CD4-positive, alpha-beta T cell (primary cell): Measurements from ENCODE around the gene EEFSEC. TPM values are rescaled to one million over a fixed set of nuclear protein-coding genes. Genes with fewer than 3 reads are reported as not detected.

Experiments
- ATAC-seq: fragments of 200-7000 bp; cut with Tn5 transposase; one replicate; pipeline ENCODE4 v1.10.0; 2022; ENCODE audit warnings: mild to moderate bottlenecking; ENCODE audit not compliant: poor library complexity
- CTCF ChIA-PET: fragments of 350-600 bp; sonication (Branson Sonifier 250); formaldehyde crosslinking; loops from one replicate; lab custom pipeline; 2021; ENCODE audit warnings: antibody characterized with exemption, inconsistent platforms; lab: Charles Lee
- POLR2A ChIA-PET: fragments of 350-600 bp; sonication (Branson Sonifier 250); formaldehyde crosslinking; loops from one replicate; lab custom pipeline; 2021; ENCODE audit warnings: antibody characterized with exemption, inconsistent platforms; lab: Charles Lee
- DNase-seq, 14 experiments: peaks; one replicate each; pipeline ENCODE4 v3.0.0-alpha.2; 2013 to 2020; ENCODE audit warnings: mixed read lengths in 2 of 14
- H3K27ac ChIP-seq, 2 donors: one replicate each; pipeline versions ENCODE4 v1.5.1 to v1.7.0; 2013; ENCODE audit warnings: low read length in 2 of 2, low read depth in 1 of 2, mild to moderate bottlenecking in 1 of 2
- H3K27me3 ChIP-seq, 2 experiments: 1 replicate in 1 of 2; 2 replicates in 1 of 2; pipeline versions ENCODE4 v1.6.1 to v1.7.0; 2013; ENCODE audit warnings: low read length in 2 of 2, control low read depth in 1 of 2, mild to moderate bottlenecking in 1 of 2, moderate library complexity in 1 of 2; ENCODE audit not compliant: insufficient read depth in 2 of 2, control insufficient read depth in 1 of 2
- H3K36me3 ChIP-seq: one replicate; pipeline ENCODE4 v1.6.1; 2013; ENCODE audit warnings: low read length, control low read depth; ENCODE audit not compliant: insufficient read depth
- H3K4me1 ChIP-seq: one replicate; pipeline ENCODE4 v1.6.1; 2013; ENCODE audit warnings: low read length, control low read depth; ENCODE audit not compliant: insufficient read depth
- H3K4me3 ChIP-seq: one replicate; pipeline ENCODE4 v1.5.1; 2013; ENCODE audit warnings: mild to moderate bottlenecking, low read length, moderate library complexity
- H3K9me3 ChIP-seq, 2 experiments: 1 replicate in 1 of 2; 2 replicates in 1 of 2; pipeline versions ENCODE4 v1.6.1 to v1.7.0; 2013; ENCODE audit warnings: low read length in 2 of 2, mild to moderate bottlenecking in 2 of 2, control low read depth in 1 of 2, moderate library complexity in 1 of 2; ENCODE audit not compliant: control insufficient read depth in 1 of 2, insufficient read depth in 1 of 2
- H3K27ac Mint-ChIP-seq: one replicate; pipeline ENCODE4 v1.8.0; 2020; ENCODE audit warnings: mixed read lengths
- H3K27me3 Mint-ChIP-seq: one replicate; pipeline ENCODE4 v1.8.0; 2021; ENCODE audit warnings: mixed read lengths
- H3K36me3 Mint-ChIP-seq: one replicate; pipeline ENCODE4 v1.8.0; 2021; ENCODE audit warnings: low read depth, mixed read lengths
- H3K4me1 Mint-ChIP-seq: one replicate; pipeline ENCODE4 v1.8.0; 2021; ENCODE audit warnings: low read depth, mixed read lengths
- H3K4me3 Mint-ChIP-seq: one replicate; pipeline ENCODE4 v1.8.0; 2020; ENCODE audit warnings: mild to moderate bottlenecking, mixed read lengths
- H3K9me3 Mint-ChIP-seq: one replicate; pipeline ENCODE4 v1.8.0; 2020; ENCODE audit warnings: mixed read lengths
- intact Hi-C, 2 experiments: fragments of 100-400 bp; cut with DNase I in 1 of 2; cut with micrococcal nuclease in 1 of 2; formaldehyde crosslinking; loops; one replicate each; pipeline versions ENCODE4 v1.15.1 to v1.9.0; 2023 to 2025; cut with DNase I, micrococcal nuclease
- total RNA-seq, 174 experiments: library from RNA in 2 of 174; stranded (reverse) in 2 of 174; gene quantifications; one replicate each; pipeline ENCODE4 v1.2.3 and lab custom pipeline; 2021 to 2026
- TF ChIP-seq, protein P1 (sequence below): fragments of 200-600 bp; IDR thresholded peaks from one replicate; pipeline ENCODE4 v1.8.0; 2022; ENCODE audit warnings: antibody characterized with exemption, mild to moderate bottlenecking

The EEFSEC gene
- total RNA-seq, 2 experiments from 2014 or later, result 13.1 to 13.9 TPM

DNA sequence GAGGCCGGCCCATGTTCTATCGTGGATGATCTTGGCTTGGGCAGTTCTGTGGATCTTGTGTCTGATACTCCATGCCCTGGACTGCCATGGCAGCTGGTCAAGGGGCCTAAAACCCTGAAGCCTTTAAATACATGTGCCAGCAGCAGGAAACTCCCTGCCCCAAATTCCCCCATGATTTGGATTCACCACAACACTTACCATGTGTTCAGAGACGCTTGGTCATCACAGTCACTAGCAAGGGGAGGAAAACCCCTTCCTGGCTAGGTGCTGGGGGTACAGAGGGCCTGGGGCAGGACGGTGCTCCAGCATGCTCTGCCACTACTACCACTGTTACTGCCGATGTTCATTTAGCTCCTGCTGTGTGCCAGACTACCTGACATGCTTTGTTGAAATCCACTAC lies 219.0 kb downstream of the EEFSEC start:
- H3K9me3 Mint-ChIP-seq, result no peaks in the 10 kb centered on the region
- intact Hi-C loops, result no loop called here
- H3K4me1 Mint-ChIP-seq, result no peaks in the 10 kb centered on the region
- H3K27me3 ChIP-seq, result no peaks in the 10 kb centered on the region
- no peak overlapping the region for H3K4me3 ChIP-seq
- no peak for ATAC-seq
- no peaks in the 10 kb centered on the region for H3K4me1 ChIP-seq
- no peak for DNase-seq
- no peak overlapping the region for H3K27ac ChIP-seq
- no peaks in the 10 kb centered on the region for H3K27me3 Mint-ChIP-seq
- POLR2A ChIA-PET, result no interaction called here
- H3K36me3 ChIP-seq, result peaks cover 23% of the 10 kb centered on the region
- H3K9me3 ChIP-seq, result no peaks in the 10 kb centered on the region
- CTCF ChIA-PET, result no interaction called here
- H3K4me3 Mint-ChIP-seq, result no peak overlapping the region
- H3K27ac Mint-ChIP-seq, result no peak overlapping the region
- TF ChIP-seq, protein P1, sequence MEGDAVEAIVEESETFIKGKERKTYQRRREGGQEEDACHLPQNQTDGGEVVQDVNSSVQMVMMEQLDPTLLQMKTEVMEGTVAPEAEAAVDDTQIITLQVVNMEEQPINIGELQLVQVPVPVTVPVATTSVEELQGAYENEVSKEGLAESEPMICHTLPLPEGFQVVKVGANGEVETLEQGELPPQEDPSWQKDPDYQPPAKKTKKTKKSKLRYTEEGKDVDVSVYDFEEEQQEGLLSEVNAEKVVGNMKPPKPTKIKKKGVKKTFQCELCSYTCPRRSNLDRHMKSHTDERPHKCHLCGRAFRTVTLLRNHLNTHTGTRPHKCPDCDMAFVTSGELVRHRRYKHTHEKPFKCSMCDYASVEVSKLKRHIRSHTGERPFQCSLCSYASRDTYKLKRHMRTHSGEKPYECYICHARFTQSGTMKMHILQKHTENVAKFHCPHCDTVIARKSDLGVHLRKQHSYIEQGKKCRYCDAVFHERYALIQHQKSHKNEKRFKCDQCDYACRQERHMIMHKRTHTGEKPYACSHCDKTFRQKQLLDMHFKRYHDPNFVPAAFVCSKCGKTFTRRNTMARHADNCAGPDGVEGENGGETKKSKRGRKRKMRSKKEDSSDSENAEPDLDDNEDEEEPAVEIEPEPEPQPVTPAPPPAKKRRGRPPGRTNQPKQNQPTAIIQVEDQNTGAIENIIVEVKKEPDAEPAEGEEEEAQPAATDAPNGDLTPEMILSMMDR, result no peak
- peaks cover 20% of the 10 kb centered on the region for H3K36me3 Mint-ChIP-seq

DNA sequence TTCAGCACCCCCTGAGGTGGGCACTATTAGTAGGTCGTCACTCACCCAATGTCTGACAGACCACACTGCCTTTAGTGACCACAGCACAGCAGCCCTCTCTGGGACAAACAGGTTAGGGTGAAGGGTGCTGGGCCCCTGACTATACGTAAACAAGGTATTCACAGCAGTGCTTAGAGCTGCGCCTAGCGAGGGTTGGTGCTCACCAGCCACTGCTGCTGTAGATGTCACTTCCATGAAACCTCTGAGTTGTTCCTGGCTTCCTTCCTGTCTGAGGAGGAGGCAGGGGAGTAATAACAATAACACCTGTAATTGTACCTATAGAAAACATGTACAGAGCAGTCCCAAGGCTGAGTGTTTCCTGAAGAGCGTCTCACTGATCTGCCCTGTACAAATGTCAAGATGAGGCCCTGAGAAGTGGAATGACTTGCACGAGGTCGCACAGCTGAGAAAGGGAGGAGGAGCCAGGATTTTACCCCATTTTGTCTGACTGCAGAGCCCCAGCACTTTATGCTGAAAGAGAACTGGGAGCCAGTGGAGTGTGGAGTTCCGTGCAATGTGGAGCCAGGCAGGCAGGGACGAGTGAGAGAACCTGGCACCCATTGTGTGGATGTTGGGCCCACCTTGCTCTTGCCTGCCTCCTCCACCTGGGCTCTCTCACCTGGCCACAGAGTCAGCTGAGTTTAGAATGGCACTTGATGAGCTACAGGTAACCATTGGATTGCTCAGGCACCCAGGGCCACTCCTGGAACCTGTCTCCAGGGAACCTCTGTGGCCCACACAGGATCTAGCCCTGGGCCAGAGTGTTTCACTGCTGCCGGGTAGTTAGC lies 219.6 kb downstream of the EEFSEC start:
- no peak for ATAC-seq
- no peaks in the 10 kb centered on the region for H3K4me1 Mint-ChIP-seq
- no peak overlapping the region for H3K4me3 Mint-ChIP-seq

DNA sequence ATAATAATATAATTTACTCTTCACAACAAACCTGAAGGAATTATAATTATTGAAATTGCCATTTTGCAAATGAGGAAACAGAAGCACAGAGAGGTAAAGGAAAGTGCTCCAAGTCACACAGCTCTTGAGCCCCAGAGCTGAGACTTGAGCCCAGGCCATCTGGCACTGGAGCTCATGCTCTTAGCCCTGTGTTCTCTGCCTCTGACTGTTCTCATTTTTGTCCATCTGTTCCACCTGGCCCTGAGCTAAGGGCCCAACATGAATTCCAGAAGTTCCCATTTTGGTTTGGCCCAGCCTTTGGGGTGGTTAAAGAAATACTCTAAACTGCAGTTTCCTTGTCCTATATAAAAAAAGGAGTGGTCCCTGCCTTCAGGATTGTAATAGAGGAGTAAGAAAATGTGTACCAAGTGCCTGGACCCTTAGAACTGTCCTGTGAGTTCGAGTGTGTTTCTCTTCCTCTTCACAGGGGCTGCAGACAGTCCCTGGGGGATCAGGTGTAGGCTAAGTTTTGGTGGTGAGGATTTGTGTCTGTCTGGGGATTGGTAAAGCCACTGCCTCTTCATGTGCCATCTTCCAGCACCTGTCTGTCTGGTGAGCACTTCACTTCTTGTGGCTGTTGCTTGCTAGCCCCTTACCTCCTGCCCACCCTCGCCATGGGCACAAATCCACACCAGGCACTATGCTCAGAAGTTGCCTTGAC lies 221.6 kb downstream of the EEFSEC start:
- Histone ChIP-seq H3K4me1 (no peaks in the 10 kb centered on the region), H3K9me3 (no peaks in the 10 kb centered on the region), H3K36me3 (peaks cover 22% of the 10 kb centered on the region), H3K27ac (no peak overlapping the region), H3K27me3 (no peaks in the 10 kb centered on the region), H3K4me3 (no peak overlapping the region)
- peaks cover 15% of the 10 kb centered on the region for H3K36me3 Mint-ChIP-seq
- TF ChIP-seq, protein P1, result no peak
- ATAC-seq (no peak), DNase-seq (no peak)
- CTCF ChIA-PET, result no interaction called here
- POLR2A ChIA-PET, result interaction anchor here (1.1 to 1.6 kb wide), 2 partner anchors 10 to 19 kb away, joined by 3 read pairs; no protein-coding TSS in a partner anchor
- H3K4me1 Mint-ChIP-seq, result no peaks in the 10 kb centered on the region
- H3K27ac Mint-ChIP-seq, result no peak overlapping the region
- intact Hi-C loops, result no loop called here
- no peak overlapping the region for H3K4me3 Mint-ChIP-seq
- H3K27me3 Mint-ChIP-seq, result no peaks in the 10 kb centered on the region
- H3K9me3 Mint-ChIP-seq, result no peaks in the 10 kb centered on the region

More for the DNA sequence above, 219.6 kb downstream of the EEFSEC start:
- no peak overlapping the region for H3K27ac ChIP-seq
- no peak for DNase-seq
- Mint-ChIP-seq H3K9me3 (no peaks in the 10 kb centered on the region), H3K27ac (no peak overlapping the region), H3K27me3 (no peaks in the 10 kb centered on the region), H3K36me3 (peaks cover 16% of the 10 kb centered on the region)
- H3K4me3 ChIP-seq, result no peak overlapping the region
- ChIA-PET POLR2A (no interaction called here), CTCF (no interaction called here)
- H3K4me1 ChIP-seq, result no peaks in the 10 kb centered on the region
- TF ChIP-seq, protein P1, result no peak
- H3K27me3 ChIP-seq, result no peaks in the 10 kb centered on the region
- H3K9me3 ChIP-seq, result no peaks in the 10 kb centered on the region
- peaks cover 23% of the 10 kb centered on the region for H3K36me3 ChIP-seq
- intact Hi-C loops, result no loop called here
